Hepatocyte (in vitro differentiated cells): ENCODE data around the gene DAPP1. TPM values are rescaled to one million over a fixed set of nuclear protein-coding genes. Genes with fewer than 3 reads are reported as not detected.

ENCODE experiments used
- DNase-seq: peaks from one replicate; pipeline ENCODE4 v3.0.0-alpha.2; 2016; ENCODE audit warnings: low spot score
- H2AFZ ChIP-seq: fragments of 200-600 bp; sonication (generic); 2 replicates; pipeline ENCODE4 v1.6.0; 2016; ENCODE audit warnings: antibody characterized with exemption, mild to moderate bottlenecking
- H3K27ac ChIP-seq: fragments of 200-600 bp; sonication (generic); 2 replicates; pipeline ENCODE4 v1.5.1; 2016; ENCODE audit warnings: mild to moderate bottlenecking
- H3K27me3 ChIP-seq: fragments of 200-600 bp; sonication (generic); 2 replicates; pipeline ENCODE4 v1.6.1; 2016
- H3K36me3 ChIP-seq: fragments of 200-600 bp; sonication (generic); replicated peaks from 2 replicates; pipeline ENCODE4 v1.5.1; 2016; ENCODE audit warnings: low read depth; ENCODE audit not compliant: insufficient read depth
- H3K4me1 ChIP-seq: fragments of 200-600 bp; sonication (generic); 2 replicates; pipeline ENCODE4 v1.5.1; 2016; ENCODE audit warnings: mild to moderate bottlenecking, moderate library complexity; ENCODE audit not compliant: insufficient read depth
- H3K4me2 ChIP-seq: fragments of 200-600 bp; sonication (generic); 2 replicates; pipeline ENCODE4 v1.6.0; 2016
- H3K4me3 ChIP-seq: fragments of 200-600 bp; sonication (generic); 2 replicates; pipeline ENCODE4 v1.5.1; 2016; ENCODE audit warnings: mild to moderate bottlenecking
- H3K79me2 ChIP-seq: fragments of 200-600 bp; sonication (generic); 2 replicates; pipeline ENCODE4 v1.6.0; 2017; ENCODE audit warnings: mild to moderate bottlenecking
- H3K9me2 ChIP-seq: fragments of 200-600 bp; sonication (generic); replicated peaks from 2 replicates; pipeline ENCODE4 v1.6.0; 2017; ENCODE audit warnings: mild to moderate bottlenecking; ENCODE audit not compliant: insufficient read depth
- H3K9me3 ChIP-seq: fragments of 200-600 bp; sonication (generic); 2 replicates; pipeline ENCODE4 v1.5.1; 2016; ENCODE audit warnings: low read depth, mild to moderate bottlenecking
- H4K20me1 ChIP-seq: fragments of 200-600 bp; sonication (generic); 2 replicates; pipeline ENCODE4 v1.6.0; 2016; ENCODE audit warnings: mild to moderate bottlenecking; ENCODE audit not compliant: insufficient read depth, poor library complexity, severe bottlenecking
- EZH2 ChIP-seq: fragments of 200-600 bp; sonication (generic); IDR thresholded peaks from 2 replicates; pipeline ENCODE4 v1.6.1; 2016; ENCODE audit warnings: antibody characterized with exemption, mild to moderate bottlenecking, borderline replicate concordance
- EZH2phosphoT487 ChIP-seq: fragments of 200-600 bp; sonication (generic); IDR thresholded peaks from one replicate; pipeline ENCODE4 v1.6.1; 2018; ENCODE audit warnings: antibody characterized with exemption, mild to moderate bottlenecking, low read depth, moderate library complexity; ENCODE audit not compliant: unreplicated experiment, severe bottlenecking
- WGBS: methylation state at CpG from one replicate; pipeline ENCODE4 v1.1.6; 2016; ENCODE audit warnings: low lambda C conversion rate; ENCODE audit errors: missing lambda C conversion rate; 5-methylcytosine and 5-hydroxymethylcytosine counted together
- polyA plus RNA-seq: library from polyadenylated mRNA; unstranded; fragments of >200 nt; fragmentation: Nextera tagmentation; extraction: Ambion mirVana; gene quantifications from 2 replicates; pipeline ENCODE4 v1.2.1, GENCODE V29; 2016
- total RNA-seq: library from RNA; depleted of rRNA; stranded (reverse); fragments of >200 nt; gene quantifications from 2 replicates; pipeline ENCODE4 v1.2.3, GENCODE V29; 2014
- TF ChIP-seq, protein P1 (sequence below): fragments of 200-600 bp; sonication (generic); IDR thresholded peaks from 2 replicates; pipeline ENCODE4 v1.5.1; 2016; ENCODE audit warnings: antibody characterized with exemption, mild to moderate bottlenecking; ENCODE audit not compliant: poor library complexity

The DAPP1 gene
- total and polyA plus RNA-seq, 2 experiments from 2014 or later: 1.7 to 2.0 TPM

GRCh38 chr4:99803566-99804101 is 13.0 kb upstream of the DAPP1 start:
- Histone ChIP-seq H3K36me3 (no peaks in the 10 kb centered on the region), H3K4me3 (no peak overlapping the region), H3K4me2 (no peak overlapping the region), H3K4me1 (no peaks in the 10 kb centered on the region), H4K20me1 (no peaks in the 10 kb centered on the region), H3K27ac (no peak overlapping the region), H2AFZ (no peak overlapping the region), H3K27me3 (no peaks in the 10 kb centered on the region), H3K9me3 (no peaks in the 10 kb centered on the region), H3K79me2 (no peaks in the 10 kb centered on the region), H3K9me2 (no peaks in the 10 kb centered on the region)
- WGBS: 65% methylated on average over 4 of the region's 4 CpGs
- DNase-seq: no peak
- no peak for TF ChIP-seq EZH2phosphoT487
- no peak for TF ChIP-seq EZH2
- TF ChIP-seq, protein P1, sequence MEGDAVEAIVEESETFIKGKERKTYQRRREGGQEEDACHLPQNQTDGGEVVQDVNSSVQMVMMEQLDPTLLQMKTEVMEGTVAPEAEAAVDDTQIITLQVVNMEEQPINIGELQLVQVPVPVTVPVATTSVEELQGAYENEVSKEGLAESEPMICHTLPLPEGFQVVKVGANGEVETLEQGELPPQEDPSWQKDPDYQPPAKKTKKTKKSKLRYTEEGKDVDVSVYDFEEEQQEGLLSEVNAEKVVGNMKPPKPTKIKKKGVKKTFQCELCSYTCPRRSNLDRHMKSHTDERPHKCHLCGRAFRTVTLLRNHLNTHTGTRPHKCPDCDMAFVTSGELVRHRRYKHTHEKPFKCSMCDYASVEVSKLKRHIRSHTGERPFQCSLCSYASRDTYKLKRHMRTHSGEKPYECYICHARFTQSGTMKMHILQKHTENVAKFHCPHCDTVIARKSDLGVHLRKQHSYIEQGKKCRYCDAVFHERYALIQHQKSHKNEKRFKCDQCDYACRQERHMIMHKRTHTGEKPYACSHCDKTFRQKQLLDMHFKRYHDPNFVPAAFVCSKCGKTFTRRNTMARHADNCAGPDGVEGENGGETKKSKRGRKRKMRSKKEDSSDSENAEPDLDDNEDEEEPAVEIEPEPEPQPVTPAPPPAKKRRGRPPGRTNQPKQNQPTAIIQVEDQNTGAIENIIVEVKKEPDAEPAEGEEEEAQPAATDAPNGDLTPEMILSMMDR: no peak

GRCh38 chr4:99806545-99806944 is 10.1 kb upstream of the DAPP1 start:
- TF ChIP-seq EZH2: no peak
- no peak for TF ChIP-seq EZH2phosphoT487
- TF ChIP-seq, protein P1: no peak
- Histone ChIP-seq H3K4me3 (no peak overlapping the region), H3K36me3 (no peaks in the 10 kb centered on the region), H3K9me3 (no peaks in the 10 kb centered on the region), H3K79me2 (no peaks in the 10 kb centered on the region), H3K27me3 (no peaks in the 10 kb centered on the region), H2AFZ (no peak overlapping the region), H3K27ac (no peak overlapping the region), H3K4me1 (no peaks in the 10 kb centered on the region), H4K20me1 (no peaks in the 10 kb centered on the region), H3K9me2 (no peaks in the 10 kb centered on the region), H3K4me2 (no peak overlapping the region)
- 63% methylated on average over 4 of the region's 4 CpGs for WGBS
- DNase-seq: no peak

DNA sequence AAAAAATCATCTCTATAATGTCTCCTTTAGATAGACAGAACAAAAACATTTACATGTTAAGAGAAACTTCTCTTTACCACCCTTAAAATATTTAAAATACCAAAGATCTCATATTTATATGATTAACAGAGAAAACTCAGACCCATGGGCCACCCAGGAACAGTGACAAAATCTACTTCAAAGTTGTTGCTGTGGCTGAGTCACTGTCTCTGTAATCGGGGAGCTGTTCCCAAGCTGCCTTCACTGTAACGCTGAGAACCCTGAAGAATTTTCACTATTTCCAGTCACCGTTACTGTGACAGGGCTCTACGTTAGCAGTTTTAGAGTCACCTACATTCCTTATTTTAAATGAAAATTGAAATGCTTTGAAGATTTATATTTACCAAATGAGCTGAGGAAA is 9.0 kb upstream of the DAPP1 start:
- Histone ChIP-seq H3K36me3 (no peaks in the 10 kb centered on the region), H3K27me3 (no peaks in the 10 kb centered on the region), H3K4me2 (no peak overlapping the region), H3K9me3 (no peaks in the 10 kb centered on the region), H3K4me1 (no peaks in the 10 kb centered on the region), H3K27ac (no peak overlapping the region), H3K79me2 (no peaks in the 10 kb centered on the region), H3K4me3 (no peak overlapping the region), H3K9me2 (no peaks in the 10 kb centered on the region), H4K20me1 (no peaks in the 10 kb centered on the region), H2AFZ (no peak overlapping the region)
- no peak for DNase-seq
- TF ChIP-seq EZH2: no peak
- no peak for TF ChIP-seq EZH2phosphoT487
- TF ChIP-seq, protein P1: no peak
- WGBS: 62% methylated on average over 4 of the region's 4 CpGs
